Sigmoid colon (tissue), 7 donors: ENCODE results near the gene TXN2. TPM values are rescaled to one million over a fixed set of nuclear protein-coding genes. Genes with fewer than 3 reads are reported as not detected.

Experiments used
- DNase-seq: peaks from one replicate; pipeline ENCODE4 v3.0.0-alpha.2; 2019
- H3K27ac ChIP-seq, 4 donors: fragments of 200-600 bp; sonication (generic); one replicate each; pipeline ENCODE4 v1.5.1; 2016 to 2019; ENCODE audit warnings: mild to moderate bottlenecking in 1 of 4
- H3K27me3 ChIP-seq, 3 donors: fragments of 200-600 bp; sonication (generic); one replicate each; pipeline ENCODE4 v1.5.1; 2019; ENCODE audit warnings: mild to moderate bottlenecking in 1 of 3
- H3K36me3 ChIP-seq, 4 donors: fragments of 200-600 bp; sonication (generic); one replicate each; pipeline ENCODE4 v1.5.1; 2016 to 2019
- H3K4me1 ChIP-seq, 4 donors: fragments of 200-600 bp; sonication (generic); one replicate each; pipeline ENCODE4 v1.5.1; 2017 to 2019
- H3K4me3 ChIP-seq, 4 donors: fragments of 200-600 bp; sonication (generic); one replicate each; pipeline ENCODE4 v1.5.1; 2017 to 2019; ENCODE audit warnings: mild to moderate bottlenecking in 2 of 4, moderate library complexity in 1 of 4
- H3K9me3 ChIP-seq, 4 donors: fragments of 200-600 bp in 3 of 4; sonication (generic) in 3 of 4; one replicate each; pipeline versions ENCODE4 v1.5.1 to v1.6.1; 2013 to 2019
- CTCF ChIP-seq, 4 experiments: fragments of 450-650 bp in 3 of 4; fragments of 200-600 bp in 1 of 4; IDR thresholded peaks; one replicate each; pipeline ENCODE4 v1.5.1; 2016 to 2019; ENCODE audit warnings: antibody characterized with exemption in 4 of 4, mild to moderate bottlenecking in 3 of 4, moderate library complexity in 2 of 4
- EP300 ChIP-seq, 4 donors: sonication (generic); formaldehyde crosslinking; IDR thresholded peaks; one replicate each; pipeline ENCODE4 v1.6.1; 2017; ENCODE audit warnings: antibody characterized with exemption in 4 of 4
- POLR2A ChIP-seq, 2 donors: fragments of 450-650 bp; IDR thresholded peaks; one replicate each; pipeline ENCODE4 v1.6.1; 2016; ENCODE audit warnings: antibody characterized with exemption in 2 of 2, mild to moderate bottlenecking in 2 of 2, moderate library complexity in 2 of 2
- POLR2AphosphoS5 ChIP-seq, 4 donors: sonication (generic); formaldehyde crosslinking; IDR thresholded peaks; one replicate each; pipeline ENCODE4 v1.6.1; 2017; ENCODE audit warnings: antibody characterized with exemption in 4 of 4
- WGBS, 2 donors: extraction: QIAGEN DNeasy Blood & Tissue Kit; methylation state at CpG; one replicate each; pipeline ENCODE4 v1.1.7; 2013; 5-methylcytosine and 5-hydroxymethylcytosine counted together
- intact Hi-C: fragments of 100-400 bp; cut with DNase I; formaldehyde crosslinking; loops from one replicate; pipeline ENCODE4 v1.15.1; 2023
- polyA plus RNA-seq, 3 donors: library from polyadenylated mRNA; stranded (reverse); fragments of 200-250 nt; gene quantifications; one replicate each; pipeline ENCODE4 v1.2.3, GENCODE V29; 2013
- total RNA-seq, 4 donors: library from RNA; depleted of rRNA; stranded (reverse); fragments of >200 nt; gene quantifications; one replicate each; pipeline ENCODE4 v1.1.0, GENCODE V29; 2016
- donor health status: healthy with polysubstance abuse.
- donor health status: Bipolar disorder and iron deficiency.
- donor health status: healthy.

TXN2 gene
- total and polyA plus RNA-seq, 7 donors, result 43.2 to 181 (median 72.2) TPM

GRCh38 chr22:36505998-36506635 lies 24.7 kb upstream of the TXN2 start:
- H3K27me3 ChIP-seq, result no peaks in the 10 kb centered on the region
- 94 to 96% methylated on average over 60 of the region's 60 CpGs for WGBS, 2 donors
- DNase-seq, result no peak
- H3K9me3 ChIP-seq, result no peaks in the 10 kb centered on the region
- peak overlapping the region; percentile 36 to 61 (median 55) for H3K4me3 ChIP-seq
- H3K4me1 ChIP-seq, result peaks cover 0 to 25% (median 18%) of the 10 kb centered on the region in 4 donors
- peaks cover 0 to 8% (median 5%) of the 10 kb centered on the region in 4 donors for H3K36me3 ChIP-seq
- no peak for TF ChIP-seq CTCF (IDR thresholded peaks at IDR 0.05)
- TF ChIP-seq POLR2AphosphoS5 (IDR thresholded peaks at IDR 0.05), result no peak
- TF ChIP-seq EP300 (IDR thresholded peaks at IDR 0.05), result no peak
- TF ChIP-seq POLR2A (IDR thresholded peaks at IDR 0.05), result no peak
- intact Hi-C loops, result no loop called here
- peak overlapping the region; percentile 82 to 86 (median 82) for H3K27ac ChIP-seq

DNA sequence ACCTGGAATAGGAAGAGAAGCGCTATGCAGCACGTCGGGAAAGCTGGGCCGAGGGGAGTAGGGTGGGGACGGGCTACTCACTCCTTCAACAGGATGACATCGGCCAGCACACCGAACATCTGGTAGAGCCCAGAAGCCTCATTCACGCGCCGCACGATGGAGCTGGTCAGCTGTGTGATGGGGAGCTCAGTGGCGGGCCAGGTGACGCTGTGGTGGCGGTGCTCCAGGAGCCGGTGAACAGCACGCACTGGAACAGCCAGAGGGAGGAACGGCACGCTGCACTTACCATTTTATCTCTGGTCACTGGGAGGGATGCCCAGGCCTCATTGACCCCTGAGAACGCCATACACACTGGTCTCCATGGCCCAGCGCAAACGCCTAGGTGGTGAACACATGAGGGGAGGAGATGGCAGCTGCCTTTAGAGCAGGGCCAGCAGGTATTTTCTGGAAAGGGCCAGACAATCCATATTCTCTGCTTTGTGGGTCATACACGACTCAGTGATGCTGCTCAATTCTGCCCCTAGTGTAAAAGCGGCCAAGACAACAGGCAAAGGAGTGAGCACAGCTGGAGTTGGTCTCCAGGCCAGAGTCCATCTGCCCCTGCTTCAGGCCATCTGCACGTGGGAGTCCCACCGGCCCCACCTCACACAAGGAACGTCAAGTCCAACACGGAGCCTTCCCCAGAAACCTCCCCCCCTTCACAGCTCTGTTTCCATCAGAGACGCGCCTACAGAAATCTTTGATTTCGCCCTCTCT lies 16.6 kb upstream of the TXN2 start:
- TF ChIP-seq CTCF (IDR thresholded peaks at IDR 0.05) (no peak), EP300 (IDR thresholded peaks at IDR 0.05) (no peak), POLR2AphosphoS5 (IDR thresholded peaks at IDR 0.05) (no peak), POLR2A (IDR thresholded peaks at IDR 0.05) (no peak)
- no peaks in the 10 kb centered on the region for H3K4me1 ChIP-seq
- intact Hi-C loops, result no loop called here
- no peak overlapping the region for H3K27ac ChIP-seq
- H3K36me3 ChIP-seq, result peaks cover 0 to 29% (median 5%) of the 10 kb centered on the region in 4 donors
- no peak for DNase-seq
- WGBS, 2 donors, result 92 to 94% methylated on average over 30 of the region's 30 CpGs
- no peaks in the 10 kb centered on the region for H3K9me3 ChIP-seq
- no peaks in the 10 kb centered on the region for H3K27me3 ChIP-seq
- H3K4me3 ChIP-seq, result no peak overlapping the region

DNA sequence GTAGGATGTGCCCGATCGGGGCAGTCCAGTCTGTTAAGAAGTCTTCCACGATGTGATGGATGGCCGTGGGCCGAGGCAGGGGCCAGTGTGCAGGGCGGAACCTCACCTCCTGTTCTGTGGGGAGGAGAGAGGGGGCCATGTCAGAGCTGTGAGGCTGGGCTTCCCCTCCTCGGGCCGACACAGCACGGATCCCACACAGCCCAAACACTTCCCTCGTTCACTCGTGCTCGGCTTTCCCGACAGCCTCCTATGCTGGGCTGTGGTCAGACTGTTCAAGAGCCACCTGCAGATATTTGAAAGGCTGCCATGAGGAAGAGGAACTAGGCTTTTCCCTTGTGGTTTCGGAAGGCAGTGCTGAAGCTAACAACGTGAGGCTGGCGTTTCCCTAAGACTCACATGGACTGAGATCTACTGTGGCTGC lies 12.3 kb upstream of the TXN2 start:
- intact Hi-C loops, result no loop called here
- Histone ChIP-seq H3K27ac (no peak overlapping the region), H3K9me3 (no peaks in the 10 kb centered on the region), H3K4me3 (no peak overlapping the region), H3K4me1 (no peaks in the 10 kb centered on the region), H3K36me3 (peaks cover 0 to 47% (median 3%) of the 10 kb centered on the region in 4 donors), H3K27me3 (no peaks in the 10 kb centered on the region)
- no peak for DNase-seq
- 53 to 81% methylated on average over 16 of the region's 16 CpGs for WGBS, 2 donors
- TF ChIP-seq CTCF (IDR thresholded peaks at IDR 0.05), result no peak
- TF ChIP-seq POLR2AphosphoS5 (IDR thresholded peaks at IDR 0.05), result peak in 1 of 4 donors; percentile 11
- TF ChIP-seq POLR2A (IDR thresholded peaks at IDR 0.05), result no peak

DNA sequence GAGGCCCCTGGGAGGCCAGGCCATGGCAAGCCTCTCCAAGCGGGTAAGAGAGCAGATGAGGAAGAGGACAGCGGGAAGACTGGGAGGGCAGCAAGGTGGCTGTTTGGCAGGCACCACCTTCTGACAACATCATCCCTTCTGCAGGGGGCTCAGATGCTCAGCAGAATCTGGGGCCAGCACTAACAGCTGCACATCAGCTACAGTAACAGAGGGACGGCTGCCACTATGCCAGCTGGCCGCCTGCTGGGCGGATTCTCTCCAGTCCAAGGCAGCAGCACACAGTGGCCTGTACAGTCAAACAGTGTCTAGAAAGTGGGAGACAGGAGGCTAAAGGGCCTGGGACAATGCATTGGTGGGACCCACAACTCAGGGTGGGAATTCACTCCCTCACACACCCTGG lies 10.7 kb upstream of the TXN2 start:
- Histone ChIP-seq H3K36me3 (peaks cover 0 to 35% (median 3%) of the 10 kb centered on the region in 4 donors), H3K27ac (no peak overlapping the region), H3K9me3 (no peaks in the 10 kb centered on the region), H3K27me3 (no peaks in the 10 kb centered on the region), H3K4me3 (no peak overlapping the region), H3K4me1 (no peaks in the 10 kb centered on the region)
- no peak for DNase-seq
- no peak for TF ChIP-seq POLR2AphosphoS5 (IDR thresholded peaks at IDR 0.05)
- no peak for TF ChIP-seq CTCF (IDR thresholded peaks at IDR 0.05)
- TF ChIP-seq POLR2A (IDR thresholded peaks at IDR 0.05), result no peak
- no peak for TF ChIP-seq EP300 (IDR thresholded peaks at IDR 0.05)
- intact Hi-C loops, result no loop called here
- WGBS, 2 donors, result 84 to 92% methylated on average over 5 of the region's 5 CpGs
